Activated T-cell treated with anti-CD3 and anti-CD28 coated beads, Interleukin-2, amount 50 U/mL, for 24 hours (primary cell): ENCODE results near the gene CCDC141.

ENCODE experiments used
- DNase-seq: peaks from one replicate; pipeline ENCODE4 v3.0.0-alpha.2; 2020
- H3K27ac Mint-ChIP-seq: 2 replicates; pipeline ENCODE4 v1.8.0; 2020; ENCODE audit warnings: mild to moderate bottlenecking, mixed read lengths
- H3K27me3 Mint-ChIP-seq: 2 replicates; pipeline ENCODE4 v1.8.0; 2020; ENCODE audit warnings: mixed read lengths
- H3K36me3 Mint-ChIP-seq: 2 replicates; pipeline ENCODE4 v1.8.0; 2020; ENCODE audit warnings: low read depth, mixed read lengths
- H3K4me1 Mint-ChIP-seq: 2 replicates; pipeline ENCODE4 v1.8.0; 2020; ENCODE audit warnings: low read depth, mixed read lengths
- H3K4me3 Mint-ChIP-seq: 2 replicates; pipeline ENCODE4 v1.8.0; 2020; ENCODE audit warnings: mild to moderate bottlenecking, moderate library complexity, mixed read lengths
- H3K9me3 Mint-ChIP-seq: 2 replicates; pipeline ENCODE4 v1.8.0; 2020; ENCODE audit warnings: mixed read lengths

Gene CCDC141

DNA sequence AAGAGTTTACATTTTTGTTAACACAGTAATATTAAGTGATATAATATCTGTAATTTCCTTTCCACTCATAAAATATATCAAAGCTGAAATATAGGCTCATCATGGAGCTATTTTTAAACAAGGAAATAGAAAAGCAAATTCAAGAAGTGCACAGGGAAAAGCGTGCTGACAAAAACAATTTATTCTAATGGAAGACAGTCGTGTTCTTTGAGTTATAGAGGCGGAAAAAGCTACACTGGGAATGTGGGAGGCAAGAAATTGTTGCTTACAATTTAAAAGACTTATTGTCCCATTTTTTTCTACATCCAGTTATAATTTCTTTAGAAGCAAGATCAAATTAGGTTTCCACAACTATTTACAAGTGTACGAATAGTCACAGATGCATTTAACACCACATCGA, 239.5 kb downstream of the CCDC141 start:
- Mint-ChIP-seq H3K36me3 (no peaks in the 10 kb centered on the region), H3K27me3 (no peaks in the 10 kb centered on the region), H3K27ac (no peak overlapping the region)

DNA sequence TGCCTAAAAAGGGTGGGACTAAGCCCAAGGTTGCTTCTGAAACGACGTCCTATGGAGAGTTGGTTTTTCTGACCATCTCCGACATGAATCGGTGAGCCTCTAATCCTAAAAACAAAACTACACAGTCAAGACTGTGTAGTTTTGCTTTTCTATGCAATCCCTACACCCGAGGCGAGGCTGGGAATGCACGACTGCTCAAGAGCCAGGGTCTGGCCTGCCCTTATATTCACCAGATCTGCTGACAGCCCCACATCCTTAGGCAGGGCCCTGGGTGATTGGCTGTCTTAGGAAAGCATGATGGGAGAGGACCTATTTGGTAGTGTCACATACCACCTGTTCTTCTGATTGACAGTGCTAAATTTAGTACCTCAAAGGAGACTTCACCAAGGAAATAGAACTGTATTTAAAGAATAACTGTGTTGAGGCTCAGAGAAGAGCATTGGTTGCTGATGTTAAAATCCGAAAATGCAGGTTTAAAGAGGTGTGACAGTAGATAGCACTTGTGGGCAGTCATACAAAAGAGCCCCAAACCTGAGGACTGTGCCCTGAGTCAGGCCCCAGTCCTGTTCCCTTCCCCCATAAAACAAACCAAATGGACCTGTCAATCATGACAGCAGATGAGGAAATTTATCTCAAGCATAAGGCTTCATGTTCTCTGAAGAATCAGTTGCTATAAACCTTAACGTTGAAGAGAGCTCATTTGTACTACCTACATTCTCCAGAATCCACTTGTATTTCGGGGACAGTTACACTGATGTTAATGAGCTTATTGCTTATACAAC, 242.5 kb downstream of the CCDC141 start, which contains the start of gene TTN:
Gene TTN (minus strand): TSS at position 197 of the 782 bp plus-strand sequence. CDS start 2,781 bp downstream, outside the sequence.
- H3K27me3 Mint-ChIP-seq = no peaks in the 10 kb centered on the region
- no peaks in the 10 kb centered on the region for H3K9me3 Mint-ChIP-seq

More for the DNA sequence above, 239.5 kb downstream of the CCDC141 start:
- H3K4me1 Mint-ChIP-seq = no peaks in the 10 kb centered on the region
- H3K9me3 Mint-ChIP-seq = no peaks in the 10 kb centered on the region
- no peak overlapping the region for H3K4me3 Mint-ChIP-seq
- DNase-seq = no peak

DNA sequence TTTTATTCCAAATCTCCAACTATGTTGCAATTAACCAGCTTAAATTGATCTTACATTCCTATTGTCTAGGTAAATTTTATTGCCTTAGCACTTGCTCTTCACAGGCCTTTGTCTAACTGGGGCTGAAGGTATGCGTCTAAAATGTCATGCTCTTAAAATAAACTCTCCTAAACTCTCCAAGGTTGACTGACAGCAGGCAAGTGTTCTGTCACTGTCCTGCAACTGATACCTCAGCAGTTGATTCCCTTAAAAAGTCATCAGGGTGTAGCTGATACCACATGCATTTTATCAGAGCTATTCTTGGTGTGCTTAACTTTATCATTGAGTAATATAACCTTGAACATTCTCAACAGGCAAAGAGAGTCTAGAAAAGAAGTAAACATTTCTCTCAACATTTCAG, 243.4 kb downstream of the CCDC141 start:
- no peak overlapping the region for H3K27ac Mint-ChIP-seq
- H3K9me3 Mint-ChIP-seq = no peaks in the 10 kb centered on the region
- H3K36me3 Mint-ChIP-seq = no peaks in the 10 kb centered on the region
- H3K27me3 Mint-ChIP-seq = no peaks in the 10 kb centered on the region
- H3K4me3 Mint-ChIP-seq = no peak overlapping the region
- no peaks in the 10 kb centered on the region for H3K4me1 Mint-ChIP-seq
- DNase-seq = no peak

More for the DNA sequence above, 242.5 kb downstream of the CCDC141 start, which contains the start of gene TTN:
- H3K27ac Mint-ChIP-seq = no peak within 1 kb of the TSS
- no peak within 1 kb of the TSS for H3K4me3 Mint-ChIP-seq
- H3K4me1 Mint-ChIP-seq = no peaks in the 10 kb centered on the region
- H3K36me3 Mint-ChIP-seq = no peaks in the 10 kb centered on the region
- DNase-seq = no peak

DNA sequence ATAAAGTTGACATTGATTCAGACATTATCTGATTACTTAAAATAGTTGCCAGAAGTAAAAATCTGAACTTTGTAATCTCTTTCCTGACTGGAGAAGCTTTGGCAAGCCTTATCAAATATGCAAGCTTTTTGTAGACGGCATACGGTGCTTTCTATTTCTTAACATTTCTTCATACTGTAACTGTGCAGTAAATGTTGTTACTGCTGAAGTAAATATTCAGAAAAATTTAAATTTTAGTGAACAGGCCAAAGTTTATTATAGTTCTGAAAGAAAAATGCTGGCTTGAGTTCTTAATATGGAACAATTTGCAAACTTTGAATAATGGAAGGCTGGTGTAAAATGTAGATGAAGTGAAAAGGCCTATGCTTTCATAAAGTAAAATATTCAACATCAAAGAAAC, 244.5 kb downstream of the CCDC141 start:
- Mint-ChIP-seq H3K27me3 (no peaks in the 10 kb centered on the region), H3K4me3 (no peak overlapping the region), H3K4me1 (no peaks in the 10 kb centered on the region), H3K27ac (no peak overlapping the region), H3K9me3 (no peaks in the 10 kb centered on the region), H3K36me3 (no peaks in the 10 kb centered on the region)
- DNase-seq = no peak

DNA sequence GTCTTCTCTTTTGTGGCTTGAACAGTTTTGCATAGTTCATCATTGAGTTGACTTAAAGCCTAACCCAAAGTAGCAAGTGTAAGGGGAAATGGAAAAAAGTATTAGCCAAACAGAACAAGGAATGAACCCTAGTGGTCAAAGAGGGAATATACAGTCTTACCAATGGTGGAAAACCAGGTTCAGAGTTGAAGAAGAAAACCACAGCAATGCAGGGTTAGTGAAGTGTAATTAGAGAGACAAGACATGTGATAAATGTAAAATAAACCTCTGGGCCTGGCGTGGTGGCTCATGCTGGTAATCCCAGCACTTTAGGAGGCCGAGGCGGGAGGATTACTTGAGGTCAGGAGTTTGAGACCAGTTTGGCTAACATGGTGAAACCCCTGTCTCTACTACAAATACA, 245.1 kb downstream of the CCDC141 start:
- no peak overlapping the region for H3K4me3 Mint-ChIP-seq
- no peaks in the 10 kb centered on the region for H3K4me1 Mint-ChIP-seq
- DNase-seq = no peak
- H3K9me3 Mint-ChIP-seq = no peaks in the 10 kb centered on the region
- H3K27ac Mint-ChIP-seq = no peak overlapping the region
- H3K36me3 Mint-ChIP-seq = no peaks in the 10 kb centered on the region
- H3K27me3 Mint-ChIP-seq = no peaks in the 10 kb centered on the region

DNA sequence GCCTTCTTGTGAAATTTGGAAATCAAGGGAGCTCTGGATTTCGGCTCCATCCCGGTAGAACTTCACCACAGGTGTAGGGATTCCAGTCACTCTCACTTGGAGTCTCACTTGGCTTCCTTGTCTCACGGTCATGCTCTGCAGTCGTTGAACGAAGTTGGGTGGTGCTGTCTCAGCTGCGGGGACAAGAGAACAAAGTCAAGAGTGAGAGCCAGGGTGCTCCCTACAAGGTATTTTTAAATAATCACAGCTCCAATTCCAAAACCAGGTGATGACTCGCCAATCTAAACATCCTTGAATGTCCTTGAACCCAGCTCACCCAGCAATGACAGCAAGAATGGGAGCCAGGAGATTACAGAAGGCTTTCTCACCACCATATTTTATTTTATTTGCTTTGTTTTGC, 249.4 kb downstream of the CCDC141 start:
- Mint-ChIP-seq H3K27ac (no peak overlapping the region), H3K4me1 (no peaks in the 10 kb centered on the region), H3K36me3 (peaks cover 6% of the 10 kb centered on the region), H3K4me3 (no peak overlapping the region), H3K27me3 (no peaks in the 10 kb centered on the region), H3K9me3 (no peaks in the 10 kb centered on the region)
- no peak for DNase-seq

DNA sequence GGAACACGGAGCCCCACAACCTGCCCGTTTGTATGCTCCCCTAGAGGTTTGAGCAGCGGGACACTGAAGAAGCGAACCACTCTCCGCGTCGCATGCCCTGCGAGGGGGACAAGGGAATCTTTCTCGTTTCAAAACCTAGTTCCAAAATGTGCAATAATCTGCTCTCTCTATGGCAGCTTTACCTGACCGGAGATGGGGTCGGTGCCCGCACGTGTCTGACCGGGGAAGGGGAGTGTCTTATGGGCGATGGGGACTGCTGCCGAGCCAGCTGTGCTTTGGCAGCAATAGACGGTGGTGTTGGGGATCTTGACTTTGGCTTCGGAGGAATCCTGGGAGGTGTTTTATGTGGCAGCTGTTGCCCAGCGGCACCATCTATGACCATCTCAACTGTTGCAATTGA, 250.6 kb downstream of the CCDC141 start:
- no peak for DNase-seq
- H3K4me1 Mint-ChIP-seq = no peaks in the 10 kb centered on the region
- peaks cover 10% of the 10 kb centered on the region for H3K36me3 Mint-ChIP-seq
- H3K9me3 Mint-ChIP-seq = no peaks in the 10 kb centered on the region
- no peak overlapping the region for H3K4me3 Mint-ChIP-seq
- H3K27me3 Mint-ChIP-seq = no peaks in the 10 kb centered on the region
- H3K27ac Mint-ChIP-seq = no peak overlapping the region

DNA sequence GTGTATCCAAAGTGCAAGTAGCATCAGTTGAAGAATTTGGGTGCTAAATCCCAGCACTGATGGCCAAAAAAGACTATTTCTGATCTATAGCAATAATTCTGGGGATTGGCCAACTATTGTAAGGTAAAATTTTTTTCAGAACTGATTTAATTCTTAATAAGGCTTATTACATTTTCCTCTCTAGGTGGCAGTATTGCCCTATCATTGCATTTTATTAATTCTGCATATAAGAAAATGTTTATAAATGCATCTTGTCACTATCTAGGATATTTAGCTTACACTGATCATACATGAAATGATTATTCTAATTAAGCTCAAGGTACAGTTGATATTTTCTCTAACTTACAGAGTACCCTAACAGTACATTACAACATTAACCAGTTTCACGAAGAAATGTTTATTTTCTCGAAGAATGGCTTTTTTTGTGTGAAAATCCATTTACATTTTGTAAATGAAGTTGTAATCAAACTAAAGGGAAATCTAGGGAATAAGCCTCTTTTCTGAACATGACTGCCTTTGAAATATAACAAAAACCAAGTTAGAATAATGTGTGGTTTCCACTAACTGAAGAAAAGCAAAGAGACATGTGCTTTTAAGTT, 253.8 kb downstream of the CCDC141 start:
- no peak for DNase-seq
- no peaks in the 10 kb centered on the region for H3K27me3 Mint-ChIP-seq
- H3K27ac Mint-ChIP-seq = no peak overlapping the region
- H3K4me3 Mint-ChIP-seq = no peak overlapping the region
- H3K9me3 Mint-ChIP-seq = no peaks in the 10 kb centered on the region
- no peaks in the 10 kb centered on the region for H3K4me1 Mint-ChIP-seq
- peaks cover 31% of the 10 kb centered on the region for H3K36me3 Mint-ChIP-seq

DNA sequence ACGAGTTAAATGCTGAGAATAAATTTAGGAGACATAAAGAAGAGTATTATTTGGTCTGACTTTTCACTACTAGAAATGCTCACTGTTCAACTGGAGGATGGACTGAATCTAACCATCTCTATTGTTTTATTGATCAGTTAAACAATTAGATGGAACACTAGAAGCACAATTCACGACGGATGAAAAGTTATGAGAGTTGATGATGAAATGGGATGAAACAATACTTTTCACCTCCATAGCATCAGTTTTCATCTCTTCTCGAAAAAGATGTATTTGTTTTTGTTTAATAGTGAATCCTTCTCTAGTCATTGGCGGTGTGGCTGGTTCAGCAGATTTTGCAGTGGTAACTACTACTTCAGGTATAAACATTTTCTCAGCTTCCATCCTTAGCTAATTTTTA, 262.0 kb downstream of the CCDC141 start:
- no peak for DNase-seq
- H3K4me3 Mint-ChIP-seq = no peak overlapping the region
- H3K27me3 Mint-ChIP-seq = no peaks in the 10 kb centered on the region
- H3K27ac Mint-ChIP-seq = no peak overlapping the region
- H3K4me1 Mint-ChIP-seq = peaks cover 8% of the 10 kb centered on the region
- no peaks in the 10 kb centered on the region for H3K9me3 Mint-ChIP-seq
- H3K36me3 Mint-ChIP-seq = peaks cover 23% of the 10 kb centered on the region

DNA sequence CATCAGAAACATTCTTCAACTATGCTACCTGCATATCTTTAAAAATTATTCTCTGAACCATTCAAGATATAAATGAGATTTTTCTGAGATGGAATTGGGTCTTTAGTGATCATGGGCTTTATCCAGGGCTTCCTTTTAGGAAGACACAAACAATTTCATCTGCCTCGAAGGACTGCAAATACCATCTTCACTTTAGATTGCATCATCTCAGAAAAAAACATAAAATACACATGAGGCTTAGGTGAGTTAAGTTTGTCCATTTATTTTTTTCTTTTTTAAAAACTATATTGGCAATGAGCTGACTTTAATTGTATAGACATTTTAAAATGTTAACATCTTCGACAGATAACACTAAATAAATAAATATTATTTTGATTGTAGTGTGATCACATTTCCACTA, 262.8 kb downstream of the CCDC141 start:
- Mint-ChIP-seq H3K36me3 (peaks cover 21% of the 10 kb centered on the region), H3K4me1 (peaks cover 8% of the 10 kb centered on the region)
- no peak for DNase-seq

DNA sequence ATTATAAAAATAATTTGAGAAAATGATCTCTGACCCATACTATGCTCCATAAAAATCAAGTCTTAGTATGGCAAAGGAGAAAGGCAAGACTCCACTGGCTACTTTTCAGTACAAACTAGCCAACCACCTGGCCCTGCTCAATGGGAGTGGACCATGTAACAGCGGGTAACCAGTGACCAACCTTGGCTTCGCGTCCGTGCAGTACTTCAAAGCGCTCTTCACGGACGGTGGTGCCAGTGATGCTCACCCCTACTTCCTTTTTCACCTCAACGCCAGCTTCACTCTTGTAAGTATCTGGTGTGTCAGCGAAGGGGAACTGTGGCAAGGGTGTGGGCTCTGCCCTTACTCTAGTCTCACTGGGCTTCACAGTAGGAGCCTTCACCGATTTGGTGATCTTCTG, 266.0 kb downstream of the CCDC141 start:
- DNase-seq = no peak
- H3K4me3 Mint-ChIP-seq = no peak overlapping the region
- H3K27ac Mint-ChIP-seq = no peak overlapping the region
- H3K36me3 Mint-ChIP-seq = peaks cover 18% of the 10 kb centered on the region
- no peaks in the 10 kb centered on the region for H3K9me3 Mint-ChIP-seq
- peaks cover 4% of the 10 kb centered on the region for H3K4me1 Mint-ChIP-seq
- H3K27me3 Mint-ChIP-seq = no peaks in the 10 kb centered on the region

More for the DNA sequence above, 262.8 kb downstream of the CCDC141 start:
- H3K4me3 Mint-ChIP-seq = no peak overlapping the region
- H3K27ac Mint-ChIP-seq = no peak overlapping the region
- H3K9me3 Mint-ChIP-seq = no peaks in the 10 kb centered on the region
- no peaks in the 10 kb centered on the region for H3K27me3 Mint-ChIP-seq

DNA sequence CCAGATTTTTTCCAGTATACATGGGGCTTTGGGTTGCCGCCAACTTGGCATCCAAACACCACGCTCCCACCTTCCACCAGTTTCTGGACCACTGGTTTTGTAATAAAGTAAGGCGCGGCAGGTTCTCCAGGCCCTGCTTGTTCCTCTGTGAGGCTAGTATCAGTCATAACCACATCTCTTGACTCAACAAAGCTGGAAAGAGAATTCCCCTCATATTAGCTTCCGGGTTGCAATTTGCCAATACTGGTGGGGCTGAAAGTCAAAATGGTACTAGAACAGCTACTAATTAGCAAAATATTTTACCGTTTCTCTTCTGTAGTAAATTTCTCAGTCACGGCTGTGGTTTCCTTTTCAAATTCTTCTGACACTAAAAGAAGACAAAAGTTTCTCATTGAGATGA, 267.7 kb downstream of the CCDC141 start:
- H3K9me3 Mint-ChIP-seq = no peaks in the 10 kb centered on the region
- H3K4me3 Mint-ChIP-seq = no peak overlapping the region
- no peaks in the 10 kb centered on the region for H3K27me3 Mint-ChIP-seq
- H3K4me1 Mint-ChIP-seq = peaks cover 1% of the 10 kb centered on the region
- DNase-seq = no peak
- H3K27ac Mint-ChIP-seq = no peak overlapping the region
- H3K36me3 Mint-ChIP-seq = peaks cover 30% of the 10 kb centered on the region
